Measurements from ENCODE around the gene ZFP36L2. TPM values are rescaled to one million over a fixed set of nuclear protein-coding genes. Genes with fewer than 3 reads are reported as not detected.

Gene ZFP36L2
- total RNA-seq, 6 experiments from 2014 or later = 20.8 to 50.0 (median 33.6) TPM

GRCh38 chr2:43250015-43250414 lies 23.6 kb upstream of the ZFP36L2 start:
- Histone ChIP-seq H3K36me3 (no peaks in the 10 kb centered on the region), H3K27ac (no peak overlapping the region), H3K4me1 (no peaks in the 10 kb centered on the region), H3K27me3 (no peaks in the 10 kb centered on the region), H3K9me3 (no peaks in the 10 kb centered on the region), H3K4me3 (no peak overlapping the region)
- whole genome bisulfite sequencing (ENCODE audit: insufficient coverage, low coverage, low lambda C conversion rate, missing lambda C conversion rate) = 90% methylated on average over 2 of the region's 2 CpGs
- ATAC-seq = no peak
- no peak for DNase-seq
- TF ChIP-seq CTCF (IDR thresholded peaks at IDR 0.05) = no peak
- no peak for TF ChIP-seq POLR2A (IDR thresholded peaks at IDR 0.05)
- intact Hi-C loops (cut with DNase I) = no loop called here

DNA sequence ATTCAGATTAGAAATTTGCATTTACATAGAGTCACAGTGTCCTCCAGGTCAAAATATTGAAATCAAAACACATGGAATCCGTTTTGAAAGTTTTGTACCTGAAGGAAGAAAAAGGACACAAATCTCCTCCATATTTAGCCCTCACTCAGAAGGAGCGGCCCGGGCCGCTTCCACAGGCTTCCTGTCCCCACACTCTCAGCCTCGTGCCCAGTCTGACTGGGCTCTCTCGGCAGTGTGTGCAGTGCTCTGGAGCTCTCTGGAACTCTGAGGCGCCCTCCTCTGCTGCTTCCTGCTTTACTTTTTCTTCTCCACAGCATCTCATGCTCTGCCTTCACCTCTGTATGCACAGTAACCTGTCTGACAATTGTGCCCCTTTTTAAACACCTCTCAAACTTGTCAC lies 22.2 kb upstream of the ZFP36L2 start:
- intact Hi-C loops (cut with DNase I) = no loop called here
- no peak overlapping the region for H3K4me3 ChIP-seq

GRCh38 chr2:43246641-43247040 lies 20.2 kb upstream of the ZFP36L2 start:
- H3K27ac ChIP-seq = no peak overlapping the region
- intact Hi-C loops (cut with DNase I) = no loop called here
- H3K4me3 ChIP-seq = no peak overlapping the region
- 96% methylated on average over 3 of the region's 3 CpGs for WGBS (ENCODE audit: insufficient coverage, low coverage, low lambda C conversion rate, missing lambda C conversion rate)
- no peaks in the 10 kb centered on the region for H3K4me1 ChIP-seq
- H3K27me3 ChIP-seq = no peaks in the 10 kb centered on the region
- TF ChIP-seq CTCF (IDR thresholded peaks at IDR 0.05) (no peak), POLR2A (IDR thresholded peaks at IDR 0.05) (no peak)
- no peaks in the 10 kb centered on the region for H3K36me3 ChIP-seq
- no peaks in the 10 kb centered on the region for H3K9me3 ChIP-seq
- ATAC-seq (no peak), DNase-seq (no peak)

More for the DNA sequence above, 22.2 kb upstream of the ZFP36L2 start:
- Histone ChIP-seq H3K27me3 (no peaks in the 10 kb centered on the region), H3K9me3 (no peaks in the 10 kb centered on the region), H3K36me3 (no peaks in the 10 kb centered on the region), H3K27ac (no peak overlapping the region), H3K4me1 (no peaks in the 10 kb centered on the region)
- WGBS (ENCODE audit: insufficient coverage, low coverage, low lambda C conversion rate, missing lambda C conversion rate) = 85% methylated on average over 5 of the region's 7 CpGs
- DNase-seq = no peak
- ATAC-seq = no peak
- TF ChIP-seq CTCF (IDR thresholded peaks at IDR 0.05) = no peak
- no peak for TF ChIP-seq POLR2A (IDR thresholded peaks at IDR 0.05)

- 93% methylated on average over 5 of the region's 10 CpGs for WGBS (ENCODE audit: insufficient coverage, low coverage, low lambda C conversion rate, missing lambda C conversion rate)
- Histone ChIP-seq H3K9me3 (no peaks in the 10 kb centered on the region), H3K36me3 (no peaks in the 10 kb centered on the region), H3K27ac (no peak overlapping the region), H3K4me3 (no peak overlapping the region), H3K27me3 (no peaks in the 10 kb centered on the region), H3K4me1 (no peaks in the 10 kb centered on the region)
- TF ChIP-seq CTCF (IDR thresholded peaks at IDR 0.05) (no peak), POLR2A (IDR thresholded peaks at IDR 0.05) (no peak)
- ATAC-seq = no peak
- intact Hi-C loops (cut with DNase I) = no loop called here
- DNase-seq = no peak
Measured at GRCh38 chr2:43241558-43241957, 15.2 kb upstream of the ZFP36L2 start.

DNA sequence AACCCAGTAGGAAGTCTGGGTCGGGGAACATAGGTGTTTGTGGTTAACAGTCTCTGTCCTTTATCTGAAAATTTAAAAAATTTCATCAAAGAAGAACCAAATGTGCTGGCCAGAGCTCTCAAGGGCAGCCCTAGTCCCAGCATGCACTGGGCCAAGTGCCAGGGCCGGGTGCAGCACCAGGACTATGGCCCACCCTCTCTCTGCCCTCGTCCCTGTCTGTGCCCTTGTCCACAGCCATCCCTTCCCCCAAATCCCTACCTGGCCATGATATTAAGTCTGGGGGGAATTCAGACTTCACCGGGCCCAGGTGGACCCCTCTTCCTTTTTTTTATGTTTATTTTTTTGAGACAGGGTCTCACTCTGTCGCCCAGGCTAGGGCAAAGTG lies 14.4 kb upstream of the ZFP36L2 start:
- ATAC-seq = peak in 2 of 4 donors; percentile 8 to 13
- H3K27me3 ChIP-seq = no peaks in the 10 kb centered on the region
- no peak for DNase-seq
- H3K36me3 ChIP-seq = no peaks in the 10 kb centered on the region
- WGBS (ENCODE audit: insufficient coverage, low coverage, low lambda C conversion rate, missing lambda C conversion rate) = 56% methylated on average over 3 of the region's 5 CpGs
- TF ChIP-seq CTCF (IDR thresholded peaks at IDR 0.05) (no peak), POLR2A (IDR thresholded peaks at IDR 0.05) (no peak)
- no peaks in the 10 kb centered on the region for H3K4me1 ChIP-seq
- H3K4me3 ChIP-seq = no peak overlapping the region
- intact Hi-C loops (cut with DNase I) = no loop called here
- no peaks in the 10 kb centered on the region for H3K9me3 ChIP-seq
- peak overlapping the region in 2 of 3 donors; percentile 41 to 48 for H3K27ac ChIP-seq

Data from right lobe of liver (tissue), 6 donors.